HG03521 (cell line): Measurements from ENCODE around the gene PPP6R3.
"Not testable (repeated sequence)": the region's sequence is repeated elsewhere in the genome, so short reads cannot be mapped to it uniquely, and the experiment has no call there.

Source experiments
- ATAC-seq: cut with Tn5 transposase; IDR thresholded peaks from one replicate; pipeline ENCODE4 v1.9.1; 2021; ENCODE audit warnings: mild to moderate bottlenecking, moderate library complexity; ENCODE audit not compliant: unreplicated experiment

Gene PPP6R3

DNA sequence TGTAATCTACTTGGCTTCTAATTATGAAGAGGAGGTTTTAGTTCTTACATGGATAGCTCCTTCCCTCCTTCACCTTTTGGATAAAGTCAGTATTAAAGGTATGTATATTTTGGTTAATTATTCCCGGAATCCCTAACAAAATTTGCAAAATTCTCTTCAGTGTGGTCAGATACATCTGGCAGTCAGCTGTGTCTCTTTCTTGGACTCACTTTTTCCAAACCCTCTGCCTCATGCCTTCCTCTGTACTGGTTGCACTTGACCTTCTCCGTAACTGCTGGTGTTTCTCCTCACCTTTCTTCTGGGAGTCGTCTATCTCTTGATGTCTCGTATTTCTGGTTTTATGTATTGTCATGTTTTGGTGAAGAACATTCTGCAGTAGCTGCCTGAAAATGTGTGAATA lies 62.5 kb downstream of the PPP6R3 start:
- no peak for ATAC-seq

DNA sequence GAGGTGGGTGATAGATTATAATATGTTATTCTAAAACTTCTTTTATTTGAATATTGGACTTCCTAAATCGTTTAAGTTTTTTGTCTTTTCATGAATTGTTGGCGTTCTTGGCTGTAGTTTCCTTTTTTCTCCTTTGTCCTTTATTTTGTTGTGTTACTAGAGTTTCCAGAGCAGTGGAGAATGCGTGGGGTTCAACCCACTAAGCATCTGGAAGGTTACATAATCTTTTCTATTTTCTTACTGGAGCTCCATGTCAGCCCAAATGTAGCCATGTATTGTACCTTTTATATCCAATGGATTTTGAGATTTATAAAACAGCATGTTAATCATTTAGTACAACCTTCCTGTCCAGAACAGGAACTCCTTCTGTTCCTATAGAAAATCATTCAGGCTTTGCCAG lies 63.2 kb downstream of the PPP6R3 start:
- no peak for ATAC-seq

DNA sequence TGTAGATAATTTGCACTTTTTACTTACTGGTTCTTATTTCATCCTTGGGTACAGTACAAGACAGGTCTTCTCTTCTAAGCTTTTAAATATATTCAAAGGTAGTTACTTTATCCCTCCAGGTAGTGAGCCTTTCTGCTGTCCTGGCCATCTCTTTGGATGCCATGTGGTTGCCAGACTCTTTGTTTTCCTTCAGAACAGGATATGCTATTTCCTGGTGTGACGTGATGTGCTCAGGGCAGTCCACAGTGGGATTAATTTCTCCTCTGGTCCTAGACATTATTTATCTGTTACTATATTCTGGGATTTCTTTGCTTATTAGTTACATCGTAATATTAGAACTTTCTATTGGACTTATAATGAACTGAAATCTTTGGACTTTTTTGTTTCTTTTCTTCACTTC lies 63.7 kb downstream of the PPP6R3 start:
- ATAC-seq = no peak

DNA sequence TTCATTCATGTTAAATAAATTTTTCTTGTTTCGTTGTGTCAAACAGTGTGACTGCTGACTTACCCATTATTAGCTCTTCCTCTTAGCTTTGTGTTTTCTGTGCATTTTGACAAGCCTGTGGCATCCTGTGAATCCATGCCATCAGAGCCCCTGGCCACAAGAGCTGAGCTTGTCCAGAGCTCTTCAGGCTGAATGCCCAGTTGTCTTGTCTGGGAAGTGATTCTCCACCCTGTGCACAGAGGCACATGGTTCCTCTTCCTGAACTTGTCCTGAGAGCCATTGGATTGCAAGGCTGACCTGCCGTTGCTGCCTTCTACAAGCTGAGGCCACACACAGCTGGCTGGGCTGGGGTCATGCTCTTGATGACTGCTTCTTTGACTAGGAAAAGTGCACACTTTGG lies 64.1 kb downstream of the PPP6R3 start:
- ATAC-seq = no peak

DNA sequence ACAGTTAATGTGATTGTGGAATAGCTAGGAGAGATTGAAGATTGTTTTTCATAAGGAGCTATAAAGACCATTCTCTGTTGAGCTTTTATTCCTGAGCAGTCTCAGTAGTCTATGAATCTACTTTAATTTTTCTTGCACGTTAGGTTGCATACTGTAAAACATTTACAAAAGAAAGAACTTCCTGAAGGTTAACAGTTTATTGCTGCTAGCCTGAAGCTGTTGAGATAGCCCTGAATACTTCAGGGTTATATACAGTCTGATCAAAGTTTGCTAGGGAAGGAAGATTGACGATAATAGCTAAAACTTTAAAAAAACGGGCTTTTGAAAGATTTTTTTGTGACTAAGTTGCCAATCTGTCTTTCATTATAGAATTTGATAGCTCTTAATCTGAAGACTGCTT lies 64.8 kb downstream of the PPP6R3 start:
- ATAC-seq = no peak

DNA sequence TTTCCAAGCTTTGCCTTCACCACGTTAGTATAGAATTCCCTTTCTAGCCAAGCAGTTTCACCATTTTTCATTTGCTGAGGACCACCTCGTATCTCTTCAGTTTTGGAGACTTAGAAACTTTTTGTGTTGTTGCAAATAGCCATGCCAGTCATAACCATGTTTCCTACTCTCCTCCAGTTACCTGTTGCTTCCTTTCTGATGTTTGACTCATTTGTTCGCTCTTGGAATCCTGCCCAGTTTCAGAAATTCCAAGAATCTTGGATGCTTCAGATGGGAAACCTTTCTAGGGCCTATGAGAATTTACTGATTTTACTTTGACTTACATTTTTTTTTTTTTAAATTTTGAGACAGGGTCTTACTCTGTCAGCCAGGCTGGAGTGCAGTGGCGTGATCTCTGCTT lies 65.4 kb downstream of the PPP6R3 start:
- no peak for ATAC-seq

DNA sequence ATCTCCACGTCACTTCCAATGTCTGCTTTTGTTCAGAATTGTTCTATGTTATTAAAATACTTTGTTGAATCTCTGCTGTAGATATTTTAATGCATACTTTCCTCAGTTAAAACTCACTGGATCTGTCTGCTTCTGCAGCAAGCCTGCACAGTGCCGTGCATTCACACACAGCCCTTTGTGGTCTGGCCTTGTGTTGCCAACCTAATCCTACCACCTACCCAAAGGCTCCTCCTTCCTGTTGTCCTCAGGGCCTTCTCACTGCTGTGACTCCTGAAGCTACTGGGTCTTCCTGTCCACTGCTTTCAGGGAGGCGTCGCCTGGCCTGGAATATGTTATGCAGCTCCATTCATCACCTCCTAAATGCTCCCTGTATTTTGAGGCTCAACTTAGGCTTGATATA lies 67.0 kb downstream of the PPP6R3 start:
- no peak for ATAC-seq

DNA sequence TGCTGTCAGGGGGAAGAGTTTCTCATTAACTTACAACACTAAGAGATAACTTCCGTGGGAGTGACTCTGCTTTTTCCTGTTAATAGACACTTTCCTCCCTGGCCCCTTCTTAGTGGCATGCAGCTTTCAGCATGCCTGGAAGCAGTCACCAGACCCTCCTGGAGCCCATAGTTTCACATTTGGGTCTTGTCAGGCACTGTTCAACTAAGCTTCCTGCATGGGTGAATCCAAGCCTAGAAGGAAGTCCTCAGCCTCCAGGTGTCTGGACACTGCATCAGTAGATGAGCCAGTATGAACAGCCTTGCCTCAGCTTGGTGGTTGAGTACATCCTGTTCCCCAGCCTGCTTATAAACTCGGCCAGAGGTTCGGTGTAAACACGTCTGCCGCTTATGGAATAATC lies 68.1 kb downstream of the PPP6R3 start:
- no peak for ATAC-seq

DNA sequence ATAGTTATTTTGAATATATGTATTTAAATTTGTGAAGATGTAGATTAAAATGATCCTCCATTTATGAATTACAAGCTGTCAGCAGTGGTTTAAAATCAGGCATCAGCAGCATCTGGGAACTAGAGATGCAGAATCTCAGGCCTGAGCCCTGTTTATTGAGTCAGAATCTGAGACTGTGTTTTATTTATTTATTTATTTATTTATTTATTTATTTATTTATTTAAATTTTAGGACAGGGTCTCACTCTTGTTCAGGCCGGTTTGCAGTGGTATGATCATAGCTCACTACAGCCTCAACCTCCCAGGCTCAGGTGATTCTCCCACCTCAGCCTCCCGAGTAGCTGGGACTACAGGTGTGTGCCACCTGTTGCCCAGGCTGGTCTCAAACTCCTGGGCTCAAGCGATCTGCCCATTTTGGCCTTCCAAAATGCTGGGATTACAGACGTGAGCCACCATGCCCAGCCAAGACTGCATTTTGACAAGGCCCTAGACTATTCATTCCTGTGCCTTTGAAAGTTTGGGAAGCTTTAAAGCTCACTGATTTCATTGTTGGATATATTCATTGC lies 70.7 kb downstream of the PPP6R3 start:
- no peak for ATAC-seq

DNA sequence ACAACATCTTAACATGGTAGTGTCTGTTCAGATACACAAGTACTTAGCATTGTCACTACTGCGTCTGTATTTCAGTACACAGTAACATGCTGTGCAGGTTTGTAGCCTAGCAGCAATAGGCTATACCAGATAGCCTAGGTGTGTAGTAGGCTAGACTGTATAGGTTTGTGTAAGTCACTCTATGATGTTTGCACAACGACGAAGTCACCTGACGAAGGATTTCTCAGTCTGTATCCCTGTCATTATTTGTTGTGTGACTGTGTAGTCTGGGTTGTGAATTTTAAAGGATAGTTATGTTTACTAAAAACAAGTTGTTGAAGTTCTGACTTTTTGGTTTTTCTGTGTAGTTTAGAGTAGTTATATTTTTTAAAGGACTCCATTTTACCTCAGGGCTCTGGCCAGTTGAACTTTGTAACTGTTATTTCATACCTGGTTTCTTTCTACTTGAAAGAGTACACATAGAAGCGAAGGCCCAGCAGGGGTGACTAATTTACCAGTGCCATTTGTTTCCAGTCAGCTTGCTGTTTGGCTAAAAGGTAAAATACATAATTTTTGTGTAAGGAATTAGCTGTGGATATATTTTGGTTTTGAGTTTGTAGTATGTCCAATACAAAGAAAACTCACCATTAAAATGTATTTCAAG lies 72.3 kb downstream of the PPP6R3 start:
- no peak for ATAC-seq

DNA sequence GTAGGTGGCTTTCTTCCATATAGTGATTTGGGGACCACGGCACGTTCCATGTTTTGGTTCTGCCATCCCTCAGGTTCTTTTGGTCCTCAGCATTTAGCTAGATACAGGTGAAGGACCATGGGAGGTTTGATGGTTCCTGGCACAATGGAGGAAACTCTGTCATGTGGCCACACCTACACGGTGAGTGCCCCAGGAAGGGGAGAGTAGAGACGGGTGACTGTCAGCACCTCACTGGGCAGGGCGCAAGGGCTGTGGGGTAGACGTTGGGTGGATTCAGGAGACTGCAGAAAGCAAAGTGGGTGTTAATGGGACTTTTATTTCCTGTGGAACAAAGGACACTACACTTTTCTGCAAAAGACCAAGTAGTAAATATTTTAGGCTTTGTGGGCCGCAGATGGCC lies 73.4 kb downstream of the PPP6R3 start:
- ATAC-seq = no peak

DNA sequence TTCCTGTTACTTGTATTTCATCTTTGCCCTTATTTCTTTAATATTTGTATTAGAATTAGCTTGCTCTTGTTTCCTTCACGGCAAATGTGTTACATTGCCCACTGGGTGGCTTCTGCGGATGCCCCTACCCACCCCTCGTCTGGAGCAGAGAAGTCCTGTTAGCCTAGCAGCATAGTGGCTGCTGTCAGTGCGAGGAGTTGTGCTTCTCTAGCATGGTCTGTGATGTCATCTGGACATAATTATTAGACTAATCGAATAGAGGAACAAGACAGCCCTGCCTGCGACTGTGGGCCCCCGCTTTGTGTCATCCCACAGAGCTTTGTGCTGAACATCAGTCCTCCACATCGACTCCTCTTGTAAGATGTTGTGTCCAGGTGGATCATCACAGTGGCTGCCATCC lies 74.5 kb downstream of the PPP6R3 start:
- ATAC-seq = no peak

DNA sequence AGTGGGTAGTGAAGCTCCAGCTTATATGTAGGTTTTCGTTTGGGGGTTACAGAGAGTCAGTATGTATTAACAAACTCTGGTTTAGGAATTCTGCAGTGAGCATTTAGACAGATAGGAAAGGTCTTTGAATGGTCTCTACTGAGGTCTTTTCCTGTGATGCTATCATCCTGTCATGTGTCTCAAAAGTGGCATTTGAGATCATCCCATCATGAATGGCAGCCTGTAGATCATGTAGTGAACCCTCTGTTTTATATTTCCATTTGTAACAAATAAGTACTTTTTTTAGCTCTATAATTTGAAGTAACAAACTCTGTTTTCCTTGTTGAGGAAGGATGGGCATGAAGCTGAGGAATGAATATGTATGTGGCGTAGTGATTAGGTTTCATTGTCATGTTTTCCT lies 76.2 kb downstream of the PPP6R3 start:
- no peak for ATAC-seq

DNA sequence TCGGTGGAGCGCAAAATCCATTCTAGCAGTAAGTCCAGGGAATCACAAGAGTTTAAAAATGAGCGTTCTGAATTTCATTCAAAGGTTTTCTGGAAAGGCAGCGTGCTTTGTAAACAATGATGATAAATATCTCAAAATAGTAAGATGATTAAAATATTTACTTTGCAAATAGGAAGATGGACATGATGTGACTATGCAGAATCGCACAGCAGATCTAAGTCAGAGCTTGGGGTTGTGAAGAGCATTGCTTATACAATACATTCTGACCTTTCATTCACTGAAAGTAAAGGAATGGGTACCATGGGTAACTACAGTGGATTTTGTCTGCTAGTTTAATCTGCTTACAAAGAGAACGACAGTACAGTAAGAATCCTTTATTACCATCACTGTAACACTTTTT lies 77.5 kb downstream of the PPP6R3 start:
- no peak for ATAC-seq

DNA sequence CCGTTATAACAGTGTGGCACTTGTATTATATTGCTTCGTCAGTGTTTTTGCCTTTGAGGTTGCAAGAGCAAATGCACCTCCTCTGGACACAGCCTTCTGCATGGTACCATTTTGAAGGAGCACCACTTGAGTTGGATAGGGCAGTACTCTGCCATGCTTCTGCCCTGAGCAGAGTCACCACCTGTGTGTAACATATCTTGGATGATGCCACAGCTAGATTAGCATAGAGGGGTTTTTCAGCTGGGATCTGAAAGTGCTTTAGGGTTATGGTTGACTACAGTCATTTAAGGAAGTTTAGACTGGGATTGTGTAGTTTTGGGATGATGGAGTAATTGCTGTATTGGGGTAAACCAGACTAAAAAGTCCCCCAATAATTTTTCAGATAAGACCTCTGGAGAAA lies 78.8 kb downstream of the PPP6R3 start:
- ATAC-seq = no peak

DNA sequence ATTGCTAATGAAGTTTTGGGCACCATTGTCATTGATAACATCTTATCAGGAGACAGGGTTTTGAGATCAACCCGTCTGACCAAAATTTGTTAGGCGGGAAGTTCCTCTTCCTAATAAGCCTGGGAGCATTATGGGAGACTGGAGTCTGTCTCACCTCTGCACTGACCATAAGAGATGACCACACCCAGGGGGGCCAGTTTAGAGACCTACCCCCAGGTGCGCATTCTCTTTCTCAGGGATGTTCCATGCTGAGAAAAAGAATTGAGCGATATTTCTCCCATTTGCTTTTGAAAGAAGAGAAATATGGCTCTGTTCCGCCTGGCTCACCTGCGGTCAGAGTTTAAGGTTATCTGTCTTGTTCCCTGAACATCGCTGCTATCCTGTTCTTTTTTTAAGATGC lies 80.0 kb downstream of the PPP6R3 start:
- not testable (repeated sequence) for ATAC-seq

DNA sequence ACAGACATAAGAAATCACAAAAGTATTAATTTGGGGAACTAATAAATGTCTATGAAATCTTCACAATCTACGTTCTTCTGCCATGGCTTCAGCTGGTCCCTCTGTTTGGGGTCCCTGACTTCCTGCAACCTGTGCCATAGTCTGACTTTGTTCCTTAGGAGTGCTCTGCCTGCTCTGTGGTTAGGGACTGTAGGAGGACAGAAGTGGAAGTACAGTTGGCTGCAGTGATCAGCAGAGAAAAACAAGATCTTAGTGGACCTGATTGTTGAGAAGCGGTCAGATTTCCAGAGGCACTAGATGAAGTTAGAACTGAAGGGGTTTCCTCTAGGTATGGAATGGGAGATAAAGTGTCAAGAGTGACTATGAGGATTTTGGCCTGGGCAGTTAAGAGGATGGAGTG lies 80.6 kb downstream of the PPP6R3 start:
- no peak for ATAC-seq

DNA sequence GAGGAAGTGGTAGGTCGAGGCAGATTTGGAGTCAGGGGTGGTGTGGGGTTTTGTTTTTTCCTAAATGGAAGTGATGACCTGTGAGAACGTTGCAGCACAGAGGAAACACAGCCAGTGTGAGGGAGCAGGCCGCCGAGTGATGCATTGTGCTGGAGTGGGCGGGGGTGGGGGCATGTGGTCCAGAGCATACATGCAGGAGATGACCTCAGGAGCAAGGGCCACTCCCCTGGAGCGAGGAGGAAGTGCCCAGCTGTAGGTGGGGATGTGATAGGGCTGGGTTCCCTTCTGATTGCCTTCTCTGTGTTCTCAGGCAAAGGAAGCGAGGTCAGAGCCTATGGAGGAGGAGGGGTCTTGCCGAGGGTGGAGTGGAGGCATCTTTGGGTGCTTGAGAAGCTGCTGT lies 81.4 kb downstream of the PPP6R3 start:
- ATAC-seq = no peak

DNA sequence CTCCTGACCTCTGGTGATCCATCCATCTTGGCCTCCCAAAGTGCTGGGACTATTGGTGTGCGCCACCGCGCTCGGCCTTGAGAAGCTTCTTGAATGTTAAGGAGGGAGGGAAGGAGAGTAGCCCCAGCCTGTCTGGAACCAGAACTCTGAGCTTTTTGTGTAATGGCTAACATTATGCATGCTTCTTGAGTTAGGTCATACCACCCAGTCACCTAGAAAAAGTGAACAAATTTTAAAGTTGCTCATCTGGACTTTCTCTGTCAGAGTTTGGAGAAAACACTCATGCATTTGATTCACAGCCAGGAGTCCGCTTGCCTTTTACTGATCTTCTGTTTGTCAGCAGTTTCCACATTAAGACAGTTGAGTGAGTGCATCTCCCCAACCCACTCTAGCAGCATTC lies 82.1 kb downstream of the PPP6R3 start:
- ATAC-seq = no peak

DNA sequence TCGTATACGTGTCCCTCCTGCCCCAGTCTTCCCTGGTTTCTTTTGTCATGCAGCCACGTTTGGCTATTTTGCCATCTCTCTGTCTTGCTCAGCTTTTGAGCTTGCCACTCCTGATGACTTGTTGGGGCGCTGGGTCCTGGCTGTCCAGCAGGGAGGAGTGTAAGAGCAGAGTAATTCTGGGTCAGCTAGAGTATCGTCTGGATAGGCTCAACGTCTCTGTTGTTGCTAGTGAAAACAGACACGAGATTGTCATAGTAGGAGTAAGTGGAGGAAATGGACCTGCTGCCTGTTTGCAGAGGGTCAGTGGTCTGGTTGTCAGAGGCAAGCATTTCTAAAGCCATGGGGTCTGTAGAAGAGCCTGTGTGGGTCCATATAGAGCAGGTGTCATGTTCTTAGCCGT lies 83.0 kb downstream of the PPP6R3 start:
- ATAC-seq = no peak

DNA sequence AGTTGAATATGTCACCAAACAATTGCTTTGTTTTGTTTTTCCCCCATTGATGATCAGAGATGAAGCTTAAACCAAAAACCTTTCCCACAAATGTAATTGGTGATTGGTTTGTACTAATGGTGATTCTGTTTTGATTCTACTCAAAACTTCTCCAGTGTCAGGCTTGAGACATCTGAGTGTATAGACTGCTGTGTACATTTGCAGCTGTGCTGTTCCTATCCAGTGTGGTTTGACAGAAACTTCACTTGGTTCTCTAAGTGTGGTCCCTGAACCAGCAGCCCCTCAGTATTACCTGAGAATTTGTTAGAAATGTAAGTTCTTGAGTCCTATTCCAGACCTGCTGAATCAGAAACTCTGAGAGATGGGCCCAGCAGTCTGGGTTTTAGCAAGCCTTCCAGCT lies 84.8 kb downstream of the PPP6R3 start:
- no peak for ATAC-seq

DNA sequence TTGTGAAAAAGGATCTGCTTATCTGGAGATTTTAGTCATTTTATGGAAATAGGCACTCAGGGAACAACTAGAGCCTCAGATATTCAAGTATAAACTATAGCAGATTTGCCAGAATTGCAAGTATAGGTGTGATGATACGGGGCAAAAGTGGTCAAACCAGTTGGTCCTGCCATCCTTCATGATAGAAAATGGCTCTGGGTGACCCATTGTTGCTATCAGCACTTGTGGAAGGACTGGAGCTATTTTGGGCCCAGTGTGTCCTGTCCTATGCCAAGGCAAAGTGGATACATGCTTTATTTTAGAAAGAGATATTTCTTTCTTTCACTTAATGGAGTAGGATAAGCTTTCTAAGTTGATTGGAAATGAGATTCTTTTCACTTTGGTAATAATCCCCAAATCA lies 85.2 kb downstream of the PPP6R3 start:
- ATAC-seq = no peak

DNA sequence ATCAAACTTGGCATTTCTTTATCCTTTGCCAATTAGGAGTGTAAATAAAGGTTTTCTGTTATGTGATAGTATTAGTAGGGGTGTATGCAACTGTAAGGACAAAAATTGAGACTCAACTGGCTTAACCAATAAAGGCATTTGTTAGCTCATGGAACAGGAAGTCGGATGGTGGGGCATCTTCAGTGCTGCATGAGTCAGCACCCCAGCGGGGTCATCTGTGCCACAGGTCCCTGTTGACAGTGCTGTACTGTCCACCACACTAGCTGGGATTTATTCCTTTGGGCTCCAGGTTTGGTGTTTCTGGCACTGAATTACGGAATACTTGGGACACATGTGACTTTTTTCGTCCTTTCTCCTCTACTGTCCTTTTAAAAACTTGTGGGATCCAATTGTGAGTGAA lies 86.0 kb downstream of the PPP6R3 start:
- no peak for ATAC-seq
